K562 (cell line): ENCODE measurements around the gene KIF23. TPM values are rescaled to one million over a fixed set of nuclear protein-coding genes. Genes with fewer than 3 reads are reported as not detected.

Experiments
- ATAC-seq: fragments of 200-7000 bp; cut with Tn5 transposase; 3 replicates; pipeline ENCODE4 v1.9.1; 2020; ENCODE audit warnings: moderate library complexity
- BruUV-seq: library from RNA; stranded (reverse); fragments of 400-500 nt; replicated peaks from 2 replicates; lab custom pipeline; 2021; lab: Mats Ljungman, UMichigan
- CTCF ChIA-PET: fragments of 300-600 bp; formaldehyde crosslinking; extraction: SDS; loops from one replicate; lab custom pipeline; 2021; ENCODE audit warnings: low intra/inter-chr PET ratio; lab: Yijun Ruan, JAX
- POLR2A ChIA-PET: fragments of 300-600, 350-650 bp; sonication (Branson Sonifier 250); formaldehyde crosslinking; extraction: SDS; loops from one replicate; lab custom pipeline; 2021; ENCODE audit warnings: antibody characterized with exemption, inconsistent platforms; lab: Yijun Ruan, JAX
- DNase-seq, 4 experiments: peaks; one replicate each; pipeline versions ENCODE4 v3.0.0 to v3.0.0-alpha.2; 2011 to 2018; ENCODE audit warnings: low spot score in 3 of 4, mixed read lengths in 3 of 4; ENCODE audit errors: extremely low read depth in 1 of 4
- FAIRE-seq: peaks from 2 replicates; lab custom pipeline; 2011; peaks lifted over from hg19 to GRCh38; lab: Jason Lieb, UNC
- H2AFZ ChIP-seq: 2 replicates; pipeline ENCODE4 v1.6.0; 2011; ENCODE audit warnings: low read depth, low read length, control low read depth, inconsistent platforms
- H3K27ac ChIP-seq: fragments of 200-600 bp; 3 replicates; pipeline ENCODE4 v1.8.0; 2011; ENCODE audit warnings: low read depth, mild to moderate bottlenecking, control low read depth, inconsistent platforms, low read length, moderate library complexity, mixed read lengths; ENCODE audit errors: extremely low read depth
- H3K27me3 ChIP-seq, 2 experiments: fragments of 300-600 bp in 1 of 2; 2 replicates in 1 of 2; 3 replicates in 1 of 2; pipeline versions ENCODE4 v1.6.0 to v1.8.0; 2011; ENCODE audit warnings: inconsistent platforms in 2 of 2, low read length in 2 of 2, mild to moderate bottlenecking in 1 of 2, mixed read lengths in 1 of 2, moderate library complexity in 1 of 2; ENCODE audit not compliant: control insufficient read depth in 2 of 2, insufficient read depth in 2 of 2
- H3K36me3 ChIP-seq: fragments of 300-600 bp; 3 replicates; pipeline ENCODE4 v1.8.0; 2011; ENCODE audit warnings: mild to moderate bottlenecking, low read length, inconsistent platforms; ENCODE audit not compliant: control insufficient read depth, insufficient read depth
- H3K4me1 ChIP-seq, 2 experiments: fragments of 200-600 bp in 1 of 2; replicated peaks in 1 of 2; 2 replicates in 1 of 2; 3 replicates in 1 of 2; pipeline versions ENCODE4 v1.5.1 to v1.8.0; 2011; ENCODE audit warnings: inconsistent platforms in 2 of 2, low read length in 2 of 2, mild to moderate bottlenecking in 1 of 2, mixed read lengths in 1 of 2, moderate library complexity in 1 of 2; ENCODE audit not compliant: control insufficient read depth in 2 of 2, insufficient read depth in 2 of 2
- H3K4me2 ChIP-seq: 2 replicates; pipeline ENCODE4 v1.6.1; 2011; ENCODE audit warnings: low read length, control low read depth, inconsistent platforms, mixed read lengths; ENCODE audit not compliant: insufficient read depth
- H3K4me3 ChIP-seq: fragments of 200-600 bp; sonication (generic), shearing (Covaris generic); 2 replicates; pipeline ENCODE4 v1.5.1; 2016; ENCODE audit warnings: control low read depth, inconsistent platforms
- H3K79me2 ChIP-seq: fragments of 200-600 bp; 3 replicates; pipeline ENCODE4 v1.8.0; 2011; ENCODE audit warnings: low read length, inconsistent platforms; ENCODE audit not compliant: control insufficient read depth, insufficient read depth
- H3K9ac ChIP-seq, 2 experiments: 2 replicates each; pipeline versions ENCODE4 v1.6.0 to v1.6.1; 2011; ENCODE audit warnings: low read depth in 2 of 2, low read length in 2 of 2, control low read depth in 1 of 2, inconsistent platforms in 1 of 2, mild to moderate bottlenecking in 1 of 2, mixed read lengths in 1 of 2; ENCODE audit not compliant: insufficient read depth in 1 of 2
- H3K9me1 ChIP-seq: one replicate; pipeline ENCODE4 v1.6.0; 2011; ENCODE audit warnings: inconsistent platforms, mild to moderate bottlenecking, low read length, moderate library complexity; ENCODE audit not compliant: control insufficient read depth, insufficient read depth
- H3K9me3 ChIP-seq: replicated peaks from 2 replicates; pipeline ENCODE4 v1.5.1; 2011; ENCODE audit warnings: low read depth, low read length, inconsistent platforms; ENCODE audit not compliant: control insufficient read depth, insufficient read depth
- H4K20me1 ChIP-seq: replicated peaks from 2 replicates; pipeline ENCODE4 v1.6.1; 2011; ENCODE audit warnings: low read length, inconsistent platforms, mixed read lengths; ENCODE audit not compliant: control insufficient read depth, insufficient read depth
- BRD4 ChIP-seq: fragments of 200-600 bp; sonication (generic); IDR thresholded peaks from 2 replicates; pipeline ENCODE4 v1.6.1; 2017; ENCODE audit warnings: inconsistent platforms
- HOMEZ ChIP-seq: fragments of 250-450 bp; sonication (Bioruptor Pico); IDR thresholded peaks from 2 replicates; pipeline ENCODE4 v1.4.0; 2020; ENCODE audit warnings: mild to moderate bottlenecking, moderate library complexity
- ILK ChIP-seq: fragments of 450-650 bp; IDR thresholded peaks from 2 replicates; pipeline ENCODE4 v1.6.1; 2016; ENCODE audit warnings: missing genetic modification characterization, low read depth, mild to moderate bottlenecking, missing compliant biosample characterization, moderate library complexity, borderline replicate concordance
- MEIS2 ChIP-seq: fragments of 450-650 bp; IDR thresholded peaks from 2 replicates; pipeline ENCODE4 v1.6.1; 2014; ENCODE audit warnings: mild to moderate bottlenecking; ENCODE audit not compliant: partially characterized antibody
- NONO ChIP-seq, 2 experiments: fragments of 200-400 bp in 1 of 2; fragments of 450-650 bp in 1 of 2; formaldehyde crosslinking in 1 of 2; IDR thresholded peaks; 2 replicates each; pipeline ENCODE4 v1.6.1; 2017; ENCODE audit warnings: low read depth in 2 of 2, mild to moderate bottlenecking in 2 of 2, moderate library complexity in 2 of 2, low read length in 1 of 2
- NR1H2 ChIP-seq: sonication (generic); formaldehyde crosslinking; IDR thresholded peaks from 2 replicates; pipeline ENCODE4 v1.4.0; 2020; ENCODE audit warnings: mild to moderate bottlenecking, missing genetic modification reagents
- RBM25 ChIP-seq: fragments of 200-400 bp; formaldehyde crosslinking; IDR thresholded peaks from 2 replicates; pipeline ENCODE4 v1.6.1; 2018; ENCODE audit warnings: low read length, low read depth, moderate library complexity; ENCODE audit not compliant: severe bottlenecking
- TCFL5 ChIP-seq: fragments of 250-450 bp; sonication (Bioruptor Pico); conservative IDR thresholded peaks from 2 replicates; pipeline ENCODE4 v1.6.1; 2021; ENCODE audit warnings: mild to moderate bottlenecking, moderate library complexity, matching md5 sums
- YY1 ChIP-seq, 3 experiments: IDR thresholded peaks; 2 replicates each; pipeline ENCODE4 v1.6.1; 2011; ENCODE audit warnings: low read length in 2 of 3, mild to moderate bottlenecking in 2 of 3, moderate library complexity in 2 of 3, borderline replicate concordance in 1 of 3, control low read depth in 1 of 3, low read depth in 1 of 3; ENCODE audit not compliant: insufficient read depth in 3 of 3, insufficient replicate concordance in 2 of 3, control insufficient read depth in 1 of 3, insufficient read length in 1 of 3; ENCODE audit errors: extremely low read depth in 1 of 3
- ZNF41 ChIP-seq: fragments of 250-450 bp; sonication (Bioruptor Pico); conservative IDR thresholded peaks from 2 replicates; pipeline ENCODE4 v1.4.0; 2020; ENCODE audit warnings: mild to moderate bottlenecking
- ZNF668 ChIP-seq: fragments of 250-450 bp; sonication (Bioruptor Pico); IDR thresholded peaks from 2 replicates; pipeline ENCODE4 v1.8.0; 2022; ENCODE audit warnings: mild to moderate bottlenecking, inconsistent platforms
- WGBS: fragments of 100-300 bp; shearing (Covaris generic); methylation state at CpG from one replicate; pipeline ENCODE4 v1.1.6; 2016; ENCODE audit warnings: low coverage, mixed read lengths; ENCODE audit not compliant: insufficient coverage; ENCODE audit errors: missing lambda C conversion rate; 5-methylcytosine and 5-hydroxymethylcytosine counted together
- in situ Hi-C: fragments of 300-500 bp; cut with MboI; formaldehyde crosslinking; loops from 4 replicates; pipeline ENCODE4 v1.15.0; 2018; ENCODE audit warnings: inconsistent platforms, mixed read lengths
- intact Hi-C: fragments of 100-400 bp; cut with micrococcal nuclease; formaldehyde crosslinking; loops from 2 replicates; pipeline ENCODE4 v1.14.2; 2022
- polyA plus RNA-seq, 8 experiments: library from polyadenylated mRNA; depleted of rRNA in 4 of 8; stranded (reverse) in 5 of 8; unstranded in 3 of 8; fragments of >200 nt; fragmentation: Nextera tagmentation in 2 of 8; fragmentation: Illumina TruSeq in 1 of 8; extraction: Ambion mirVana in 2 of 8; extraction: Trizol in 1 of 8; gene quantifications; 2 replicates each; pipeline versions ENCODE4 v1.2.1 to v1.2.3, GENCODE V29; 2011 to 2014; ENCODE audit warnings: inconsistent platforms in 1 of 8, missing spikeins in 1 of 8
- total RNA-seq, 7 experiments: library from RNA; depleted of rRNA in 6 of 7; stranded (reverse); fragments of >200 nt in 6 of 7; fragmentation: Illumina TruSeq in 2 of 7; extraction: Trizol in 2 of 7; gene quantifications; 2 replicates each; pipeline versions ENCODE4 v1.2.1 to v1.2.3, GENCODE V29; 2011 to 2021; ENCODE audit warnings: low replicate concordance in 1 of 7

KIF23 gene
- total and polyA plus RNA-seq, 9 of the 15 experiments (the other 6 are each of a cell fraction or from before 2014, with no cell fraction given), result 29.4 to 58.2 (median 41.9) TPM

DNA sequence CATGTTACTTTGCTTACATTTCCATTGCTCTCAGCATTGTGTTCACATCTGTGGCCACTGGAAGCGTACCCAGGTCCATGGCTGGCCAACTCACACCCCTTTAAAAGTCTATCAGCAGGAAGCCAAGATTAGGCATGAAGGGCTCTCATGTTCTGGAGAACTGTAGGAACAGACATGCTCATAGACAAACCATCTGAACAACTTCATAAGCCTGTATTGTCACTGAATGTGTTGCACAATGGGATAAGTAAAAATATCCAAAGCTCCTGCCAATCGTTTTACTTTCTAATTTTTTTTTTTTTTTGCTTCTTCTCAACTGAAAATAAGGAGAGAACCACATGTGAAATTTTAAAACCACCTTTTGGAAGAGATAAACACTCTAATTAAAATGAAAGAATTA, 44.9 kb downstream of the KIF23 start:
- Histone ChIP-seq H3K79me2 (peaks cover 32% of the 10 kb centered on the region), H3K9ac (no peak overlapping the region), H3K4me3 (no peak overlapping the region), H3K9me1 (peaks cover 5% of the 10 kb centered on the region), H3K27ac (no peak overlapping the region), H3K4me1 (peaks cover 24 to 28% of the 10 kb centered on the region in 2 experiments; a peak in 4 of 5 replicates), H4K20me1 (peaks cover 27% of the 10 kb centered on the region), H3K4me2 (no peak overlapping the region), H3K27me3 (no peaks in the 10 kb centered on the region), H3K9me3 (no peaks in the 10 kb centered on the region), H2AFZ (no peak overlapping the region), H3K36me3 (peaks cover 35% of the 10 kb centered on the region)
- intact Hi-C loops (no loop called here), in situ Hi-C loops (no loop called here)
- DNase-seq (no peak), FAIRE-seq (no peak), ATAC-seq (no peak)
- BruUV-seq, result no TSS peak
- no peak for TF ChIP-seq ZNF668
- no peak for TF ChIP-seq BRD4
- no peak for TF ChIP-seq YY1 (IDR thresholded peaks at IDR 0.05; ENCODE audit: borderline replicate concordance in 1 of 3, control insufficient read depth in 1 of 3, extremely low read depth in 1 of 3, insufficient read depth in 3 of 3, insufficient read length in 1 of 3, insufficient replicate concordance in 2 of 3, low read depth in 1 of 3, low read length in 2 of 3)
- no peak for TF ChIP-seq TCFL5 (CRISPR knock-in tag)
- no peak for TF ChIP-seq RBM25
- 43% methylated on average over 2 of the region's 2 CpGs for whole genome bisulfite sequencing
- ChIA-PET POLR2A (interaction anchor here (0.6 kb wide), 1 partner anchor 1021 kb away, joined by 3 read pairs; no protein-coding TSS in a partner anchor), CTCF (no interaction called here)

- WGBS, result 0% methylated on average over 1 of the region's 1 CpG
- Histone ChIP-seq H2AFZ (no peak overlapping the region), H4K20me1 (peaks cover 14% of the 10 kb centered on the region)
- no peak for TF ChIP-seq HOMEZ (CRISPR knock-in tag)
- no peak for TF ChIP-seq NONO (IDR thresholded peaks at IDR 0.05; ENCODE audit: low read depth in 2 of 2, low read length in 1 of 2)
- TF ChIP-seq NR1H2 (CRISPR knock-in tag), result no peak
- no peak for TF ChIP-seq MEIS2
- no peak for TF ChIP-seq ZNF41 (CRISPR knock-in tag)
- no peak for TF ChIP-seq ILK (tag)
- TF ChIP-seq, all 486 proteins: peak for 0
- FAIRE-seq (no peak), ATAC-seq (no peak), DNase-seq (no peak)
- Histone ChIP-seq H3K4me1 (peaks cover 19 to 24% of the 10 kb centered on the region in 2 experiments; a peak in 4 of 5 replicates), H3K27me3 (no peaks in the 10 kb centered on the region), H3K79me2 (peaks cover 18% of the 10 kb centered on the region), H3K9me1 (no peaks in the 10 kb centered on the region), H3K4me3 (no peak overlapping the region), H3K4me2 (no peak overlapping the region), H3K27ac (no peak overlapping the region), H3K36me3 (peaks cover 20% of the 10 kb centered on the region), H3K9me3 (no peaks in the 10 kb centered on the region), H3K9ac (no peak overlapping the region)
- intact Hi-C loops, result loop anchor here (10.0 kb wide), 1 partner anchor 296 kb away; the partner anchor contains the start of gene GLCE
- POLR2A ChIA-PET, result interaction anchor here (0.6 to 3.8 kb wide), 2 partner anchors 8 to 892 kb away, joined by 3 to 127 read pairs; partner anchors contain the start of gene RPLP1
- BruUV-seq, result no TSS peak
- CTCF ChIA-PET, result no interaction called here
- in situ Hi-C loops, result no loop called here
Observed at GRCh38 chr15:69460481-69460880, 46.3 kb downstream of the KIF23 start.
